ENCODE data around the gene OR5W2.

The OR5W2 gene

GRCh38 chr11:55914482-55914881, at the start of gene OR5W2:
Gene OR5W2 (minus strand): TSS chr11:55914582. CDS start chr11:55914582, 0 bp downstream.
- no peak for DNase-seq (ENCODE audit: extremely low read depth, low read depth)
- no peak within 1 kb of the TSS for H3K4me3 ChIP-seq (replicated peaks; ENCODE audit: low read depth, low read length)

DNA sequence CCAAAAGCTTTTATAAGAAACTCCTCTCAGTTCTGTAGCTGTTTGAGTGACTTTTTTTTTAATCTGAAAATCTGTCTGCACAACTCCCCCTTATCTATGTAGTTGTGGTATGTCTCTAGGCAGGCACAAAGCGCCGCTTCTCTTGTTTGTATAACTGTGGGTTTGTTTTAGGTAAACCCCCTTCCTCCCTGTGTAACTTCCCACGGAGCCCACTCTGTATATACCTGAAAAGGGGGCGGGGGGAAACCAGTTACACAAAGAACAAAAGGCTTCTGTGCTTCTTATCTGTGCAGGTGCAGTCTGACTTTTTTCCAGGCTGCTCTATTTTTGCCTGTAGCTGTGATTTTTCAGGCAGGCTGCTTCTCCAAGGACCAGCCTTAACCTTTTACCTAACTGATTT, 42.1 kb upstream of the OR5W2 start:
- no peak overlapping the region for H3K4me3 ChIP-seq (replicated peaks; ENCODE audit: low read depth, low read length)
- DNase-seq (ENCODE audit: extremely low read depth, low read depth) = no peak

More at GRCh38 chr11:55914482-55914881, at the start of gene OR5W2:
- TF ChIP-seq, protein P1, sequence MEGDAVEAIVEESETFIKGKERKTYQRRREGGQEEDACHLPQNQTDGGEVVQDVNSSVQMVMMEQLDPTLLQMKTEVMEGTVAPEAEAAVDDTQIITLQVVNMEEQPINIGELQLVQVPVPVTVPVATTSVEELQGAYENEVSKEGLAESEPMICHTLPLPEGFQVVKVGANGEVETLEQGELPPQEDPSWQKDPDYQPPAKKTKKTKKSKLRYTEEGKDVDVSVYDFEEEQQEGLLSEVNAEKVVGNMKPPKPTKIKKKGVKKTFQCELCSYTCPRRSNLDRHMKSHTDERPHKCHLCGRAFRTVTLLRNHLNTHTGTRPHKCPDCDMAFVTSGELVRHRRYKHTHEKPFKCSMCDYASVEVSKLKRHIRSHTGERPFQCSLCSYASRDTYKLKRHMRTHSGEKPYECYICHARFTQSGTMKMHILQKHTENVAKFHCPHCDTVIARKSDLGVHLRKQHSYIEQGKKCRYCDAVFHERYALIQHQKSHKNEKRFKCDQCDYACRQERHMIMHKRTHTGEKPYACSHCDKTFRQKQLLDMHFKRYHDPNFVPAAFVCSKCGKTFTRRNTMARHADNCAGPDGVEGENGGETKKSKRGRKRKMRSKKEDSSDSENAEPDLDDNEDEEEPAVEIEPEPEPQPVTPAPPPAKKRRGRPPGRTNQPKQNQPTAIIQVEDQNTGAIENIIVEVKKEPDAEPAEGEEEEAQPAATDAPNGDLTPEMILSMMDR (IDR thresholded peaks at IDR 0.05; ENCODE audit: low read depth, low read length, missing control alignments) = no peak

GRCh38 chr11:55949330-55949729, 34.9 kb upstream of the OR5W2 start:
- H3K4me3 ChIP-seq (replicated peaks; ENCODE audit: low read depth, low read length) = no peak overlapping the region
- DNase-seq (ENCODE audit: extremely low read depth, low read depth) = no peak
- TF ChIP-seq, protein P1 (IDR thresholded peaks at IDR 0.05; ENCODE audit: low read depth, low read length, missing control alignments) = no peak

More for the DNA sequence above, 42.1 kb upstream of the OR5W2 start:
- TF ChIP-seq, protein P1 (IDR thresholded peaks at IDR 0.05; ENCODE audit: low read depth, low read length, missing control alignments) = no peak

DNA sequence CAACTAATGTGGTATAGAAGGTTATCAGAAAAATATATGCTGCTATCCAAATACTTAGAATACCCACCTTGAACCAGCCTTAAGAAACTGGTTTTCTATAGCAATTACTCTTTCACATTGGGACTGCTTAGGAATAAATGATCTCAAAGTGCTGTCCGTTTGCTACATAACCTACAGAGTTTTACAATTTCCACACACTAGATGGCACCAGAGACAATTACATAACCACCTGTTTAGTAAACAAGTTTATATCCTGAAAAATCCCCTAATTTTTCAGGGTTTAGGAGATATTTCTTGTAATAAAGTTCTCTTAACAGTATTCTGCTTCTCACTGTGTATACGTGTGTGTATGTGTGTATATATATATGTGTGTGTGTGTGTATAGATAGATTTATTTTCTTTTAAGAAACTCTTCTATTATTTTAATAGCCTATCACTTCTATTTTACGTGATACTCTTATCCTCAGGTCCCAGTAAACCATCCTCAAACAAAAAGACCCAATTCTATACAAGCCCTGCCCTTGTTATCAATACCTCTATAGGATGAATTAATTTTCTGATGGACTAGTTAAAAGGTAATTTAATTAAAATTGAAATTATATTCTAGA, 28.5 kb upstream of the OR5W2 start:
- TF ChIP-seq, protein P1 (IDR thresholded peaks at IDR 0.05; ENCODE audit: low read depth, low read length, missing control alignments) = peak; percentile 15
- H3K4me3 ChIP-seq (replicated peaks; ENCODE audit: low read depth, low read length) = no peak overlapping the region
- DNase-seq (ENCODE audit: extremely low read depth, low read depth) = peak; percentile 2

DNA sequence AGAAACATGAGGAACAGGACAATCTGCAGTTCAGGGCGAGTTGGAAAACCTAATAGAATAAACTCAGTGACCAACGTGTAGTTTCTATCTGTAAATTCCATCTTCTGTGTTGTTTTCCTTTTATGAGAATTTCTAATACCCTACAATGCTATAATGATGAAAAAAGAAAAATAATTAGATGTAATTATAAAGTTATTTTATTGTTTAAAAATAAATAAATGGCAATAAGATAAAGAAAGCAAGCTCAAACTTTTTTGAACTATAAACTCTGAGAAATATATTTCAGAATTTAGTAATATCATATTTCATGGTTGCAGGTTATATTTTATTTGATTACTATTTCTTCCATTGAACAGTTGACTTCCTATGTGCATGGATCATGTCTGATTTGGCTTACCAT, 21.9 kb upstream of the OR5W2 start, which contains the start of gene OR5I1:
Gene OR5I1, minus strand, starts transcription at position 101 of the 400 bp plus-strand sequence. Its CDS starts 0 bp downstream, at position 101.
- no peak within 1 kb of the TSS for H3K4me3 ChIP-seq (replicated peaks; ENCODE audit: low read depth, low read length)
- TF ChIP-seq, protein P1 (IDR thresholded peaks at IDR 0.05; ENCODE audit: low read depth, low read length, missing control alignments) = no peak
- DNase-seq (ENCODE audit: extremely low read depth, low read depth) = no peak

GRCh38 chr11:55920537-55920936, 6.2 kb upstream of the OR5W2 start:
- DNase-seq (ENCODE audit: extremely low read depth, low read depth) = no peak
- no peak overlapping the region for H3K4me3 ChIP-seq (replicated peaks; ENCODE audit: low read depth, low read length)
- TF ChIP-seq, protein P1 (IDR thresholded peaks at IDR 0.05; ENCODE audit: low read depth, low read length, missing control alignments) = no peak
